Astrocyte of the cerebellum (primary cell): Measurements from ENCODE around the gene FCSK.

Experiments
- DNase-seq: peaks from one replicate; pipeline ENCODE4 v3.0.0-alpha.2; 2011; ENCODE audit warnings: low read depth
- H3K4me3 ChIP-seq: 2 replicates; pipeline ENCODE4 v1.5.1; 2011; ENCODE audit warnings: mild to moderate bottlenecking, low read depth, low read length, moderate library complexity
- CTCF ChIP-seq: IDR thresholded peaks from 2 replicates; pipeline ENCODE4 v1.5.1; 2012; ENCODE audit warnings: low read length, low read depth, moderate library complexity, mild to moderate bottlenecking; ENCODE audit errors: missing control alignments
- in situ Hi-C: cut with HindIII; loops from 2 replicates; pipeline ENCODE4 v1.10.0; 2017; ENCODE audit warnings: low sequenced_read_pairs

The FCSK gene

GRCh38 chr16:70468776-70469525 is 14.6 kb downstream of the FCSK start:
- no peak for TF ChIP-seq CTCF

GRCh38 chr16:70470141-70470926 is 15.9 kb downstream of the FCSK start:
- no peak for DNase-seq
- H3K4me3 ChIP-seq = no peak overlapping the region
- in situ Hi-C loops = no loop called here
- no peak for TF ChIP-seq CTCF

More at GRCh38 chr16:70468776-70469525, 14.6 kb downstream of the FCSK start:
- no peak overlapping the region for H3K4me3 ChIP-seq
- DNase-seq = no peak
- in situ Hi-C loops = no loop called here

- in situ Hi-C loops = no loop called here
- TF ChIP-seq CTCF = peak; percentile 58
- no peak for DNase-seq
- no peak overlapping the region for H3K4me3 ChIP-seq
Measured at GRCh38 chr16:70470927-70471341, 16.5 kb downstream of the FCSK start.

GRCh38 chr16:70472786-70473433 is 18.5 kb downstream of the FCSK start:
- TF ChIP-seq CTCF = no peak
- DNase-seq = no peak
- in situ Hi-C loops = no loop called here
- H3K4me3 ChIP-seq = no peak overlapping the region

- in situ Hi-C loops = no loop called here
- TF ChIP-seq CTCF = no peak
- H3K4me3 ChIP-seq = no peak overlapping the region
- no peak for DNase-seq
Measured at GRCh38 chr16:70473446-70474319, 19.3 kb downstream of the FCSK start.
